Stimulated activated CD4-positive, alpha-beta T cell treated with anti-CD3 and anti-CD28 coated beads, Interleukin-4, amount 100 ng/mL, for 48 hours (primary cell): ENCODE data around the gene HOXB3.

Experiments
- DNase-seq, 2 donors: peaks; one replicate each; pipeline ENCODE4 v3.0.0-alpha.2; 2020; ENCODE audit warnings: low read depth in 2 of 2

HOXB3 gene

GRCh38 chr17:48597778-48598631 lies 8.0 kb upstream of the HOXB3 start:
- no peak for DNase-seq

- no peak for DNase-seq
Observed at GRCh38 chr17:48597528-48597777, 7.4 kb upstream of the HOXB3 start.

GRCh38 chr17:48596735-48597527 lies 6.9 kb upstream of the HOXB3 start:
- DNase-seq, result no peak

GRCh38 chr17:48596000-48596734 lies 6.1 kb upstream of the HOXB3 start:
- no peak for DNase-seq

GRCh38 chr17:48595278-48595999 lies 5.4 kb upstream of the HOXB3 start:
- no peak for DNase-seq

- DNase-seq, result no peak
Observed at GRCh38 chr17:48594538-48595277, 4.7 kb upstream of the HOXB3 start.

GRCh38 chr17:48593840-48594537 lies 3.9 kb upstream of the HOXB3 start:
- peak; percentile 76 to 77 for DNase-seq

GRCh38 chr17:48593126-48593829 lies 3.2 kb upstream of the HOXB3 start, which contains the start of gene HOXB5:
HOXB5 (minus strand) TSS chr17:48593779; CDS start chr17:48593682, 97 bp downstream.
- no peak for DNase-seq

- no peak for DNase-seq
Observed at GRCh38 chr17:48592577-48592976, 2.5 kb upstream of the HOXB3 start.

GRCh38 chr17:48592057-48592514 lies 2.0 kb upstream of the HOXB3 start:
- DNase-seq, result no peak

GRCh38 chr17:48591255-48592056 lies 1.4 kb upstream of the HOXB3 start:
- no peak for DNase-seq

- no peak for DNase-seq
Observed at GRCh38 chr17:48590607-48591161, 643 bp upstream of the HOXB3 start.

GRCh38 chr17:48589060-48589830 lies 796 bp downstream of the HOXB3 start:
- no peak for DNase-seq

- no peak for DNase-seq
Observed at GRCh38 chr17:48588528-48588927, 1.5 kb downstream of the HOXB3 start.

- DNase-seq, result no peak
Observed at GRCh38 chr17:48588074-48588415, 2.0 kb downstream of the HOXB3 start.

GRCh38 chr17:48587276-48588073 lies 2.6 kb downstream of the HOXB3 start:
- no peak for DNase-seq
